Tibial nerve (tissue), 4 donors: Measurements from ENCODE around the gene GLA.

Source experiments
- CTCF ChIP-seq, 5 experiments: fragments of 200-600 bp in 3 of 5; fragments of 450-650 bp in 2 of 5; sonication (generic) in 3 of 5; IDR thresholded peaks; one replicate each; pipeline ENCODE4 v1.5.1; 2016 to 2019; ENCODE audit warnings: antibody characterized with exemption in 5 of 5, mild to moderate bottlenecking in 3 of 5, moderate library complexity in 2 of 5
- EP300 ChIP-seq, 2 donors: sonication (generic); formaldehyde crosslinking; IDR thresholded peaks; one replicate each; pipeline ENCODE4 v1.6.1; 2017; ENCODE audit warnings: antibody characterized with exemption in 2 of 2, mild to moderate bottlenecking in 1 of 2
- POLR2A ChIP-seq, 2 donors: fragments of 450-650 bp; IDR thresholded peaks; one replicate each; pipeline ENCODE4 v1.6.1; 2017; ENCODE audit warnings: antibody characterized with exemption in 2 of 2, mild to moderate bottlenecking in 2 of 2, moderate library complexity in 2 of 2

- no peak for TF ChIP-seq CTCF (IDR thresholded peaks at IDR 0.05)
- no peak for TF ChIP-seq EP300 (IDR thresholded peaks at IDR 0.05)
- TF ChIP-seq POLR2A (IDR thresholded peaks at IDR 0.05): no peak
Measured at GRCh38 chrX:101427954-101428353, 20.2 kb upstream of the GLA start.
